IMR-90 (cell line): ENCODE results near the gene NRM.
"Not testable (repeated sequence)": the region's sequence is repeated elsewhere in the genome, so short reads cannot be mapped to it uniquely, and the experiment has no call there.

Experiments
- BHLHE40 ChIP-seq: fragments of 150-350 bp; IDR thresholded peaks from 2 replicates; pipeline ENCODE4 v1.6.1; 2016; ENCODE audit warnings: mild to moderate bottlenecking, low read depth, low read length
- CEBPB ChIP-seq: IDR thresholded peaks from 2 replicates; pipeline ENCODE4 v1.6.1; 2012; ENCODE audit warnings: low read depth, low read length, improper control_type of control experiment
- CHD1 ChIP-seq: IDR thresholded peaks from 2 replicates; pipeline ENCODE4 v1.6.1; 2012; ENCODE audit warnings: low read depth, low read length, improper control_type of control experiment
- FOS ChIP-seq: fragments of 150-350 bp; IDR thresholded peaks from 2 replicates; pipeline ENCODE4 v1.6.1; 2016; ENCODE audit warnings: low read depth, low read length
- MAFK ChIP-seq: IDR thresholded peaks from 2 replicates; pipeline ENCODE4 v1.6.1; 2012; ENCODE audit warnings: low read depth, low read length, improper control_type of control experiment
- MXI1 ChIP-seq: IDR thresholded peaks from 2 replicates; pipeline ENCODE4 v1.6.1; 2012; ENCODE audit warnings: low read depth, mild to moderate bottlenecking, low read length, moderate library complexity, borderline replicate concordance
- NFE2L2 ChIP-seq: fragments of 150-350 bp; IDR thresholded peaks from 2 replicates; pipeline ENCODE4 v1.6.1; 2016; ENCODE audit warnings: low read depth, mild to moderate bottlenecking, low read length
- POLR2A ChIP-seq: IDR thresholded peaks from 2 replicates; pipeline ENCODE4 v1.6.1; 2012; ENCODE audit warnings: mild to moderate bottlenecking, low read depth, low read length
- RFX5 ChIP-seq: IDR thresholded peaks from 2 replicates; pipeline ENCODE4 v1.8.0; 2012; ENCODE audit warnings: low read depth, mild to moderate bottlenecking, low read length, moderate library complexity
- SMC3 ChIP-seq: fragments of 150-350 bp; IDR thresholded peaks from 2 replicates; pipeline ENCODE4 v1.6.1; 2016; ENCODE audit warnings: low read depth, mild to moderate bottlenecking, antibody characterized with exemption, low read length, moderate library complexity
- USF2 ChIP-seq: fragments of 150-350 bp; IDR thresholded peaks from 2 replicates; pipeline ENCODE4 v1.6.1; 2017; ENCODE audit warnings: mild to moderate bottlenecking, antibody characterized with exemption, low read length, low read depth
- TF ChIP-seq, protein P1 (sequence below): conservative IDR thresholded peaks from 2 replicates; pipeline ENCODE4 v1.5.1; 2012; ENCODE audit warnings: mild to moderate bottlenecking, low read depth, low read length, improper control_type of control experiment
- TF ChIP-seq, protein P2 (sequence below): fragments of 150-350 bp; IDR thresholded peaks from 2 replicates; pipeline ENCODE4 v1.6.1; 2016; ENCODE audit warnings: low read depth, mild to moderate bottlenecking, low read length, moderate library complexity, borderline replicate concordance

DNA sequence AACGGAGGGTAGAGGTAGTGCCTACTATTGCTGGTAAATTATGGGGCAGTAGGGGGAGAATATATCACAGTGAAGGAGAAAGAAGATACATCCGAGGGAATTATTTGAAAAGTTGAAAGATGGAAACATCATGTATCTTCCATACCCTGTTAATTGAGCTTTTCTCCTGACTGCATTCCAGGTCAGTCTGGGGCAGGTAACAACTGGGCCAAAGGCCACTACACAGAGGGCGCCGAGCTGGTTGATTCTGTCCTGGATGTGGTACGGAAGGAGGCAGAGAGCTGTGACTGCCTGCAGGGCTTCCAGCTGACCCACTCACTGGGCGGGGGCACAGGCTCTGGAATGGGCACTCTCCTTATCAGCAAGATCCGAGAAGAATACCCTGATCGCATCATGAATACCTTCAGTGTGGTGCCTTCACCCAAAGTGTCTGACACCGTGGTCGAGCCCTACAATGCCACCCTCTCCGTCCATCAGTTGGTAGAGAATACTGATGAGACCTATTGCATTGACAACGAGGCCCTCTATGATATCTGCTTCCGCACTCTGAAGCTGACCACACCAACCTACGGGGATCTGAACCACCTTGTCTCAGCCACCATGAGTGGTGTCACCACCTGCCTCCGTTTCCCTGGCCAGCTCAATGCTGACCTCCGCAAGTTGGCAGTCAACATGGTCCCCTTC is 32.5 kb upstream of the NRM start:
- TF ChIP-seq MXI1, BHLHE40, POLR2A, SMC3, USF2, RFX5, MAFK, FOS, CEBPB, CHD1, NFE2L2: not testable (repeated sequence)
- TF ChIP-seq, protein P1, sequence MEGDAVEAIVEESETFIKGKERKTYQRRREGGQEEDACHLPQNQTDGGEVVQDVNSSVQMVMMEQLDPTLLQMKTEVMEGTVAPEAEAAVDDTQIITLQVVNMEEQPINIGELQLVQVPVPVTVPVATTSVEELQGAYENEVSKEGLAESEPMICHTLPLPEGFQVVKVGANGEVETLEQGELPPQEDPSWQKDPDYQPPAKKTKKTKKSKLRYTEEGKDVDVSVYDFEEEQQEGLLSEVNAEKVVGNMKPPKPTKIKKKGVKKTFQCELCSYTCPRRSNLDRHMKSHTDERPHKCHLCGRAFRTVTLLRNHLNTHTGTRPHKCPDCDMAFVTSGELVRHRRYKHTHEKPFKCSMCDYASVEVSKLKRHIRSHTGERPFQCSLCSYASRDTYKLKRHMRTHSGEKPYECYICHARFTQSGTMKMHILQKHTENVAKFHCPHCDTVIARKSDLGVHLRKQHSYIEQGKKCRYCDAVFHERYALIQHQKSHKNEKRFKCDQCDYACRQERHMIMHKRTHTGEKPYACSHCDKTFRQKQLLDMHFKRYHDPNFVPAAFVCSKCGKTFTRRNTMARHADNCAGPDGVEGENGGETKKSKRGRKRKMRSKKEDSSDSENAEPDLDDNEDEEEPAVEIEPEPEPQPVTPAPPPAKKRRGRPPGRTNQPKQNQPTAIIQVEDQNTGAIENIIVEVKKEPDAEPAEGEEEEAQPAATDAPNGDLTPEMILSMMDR = not testable (repeated sequence)
- TF ChIP-seq, protein P2, sequence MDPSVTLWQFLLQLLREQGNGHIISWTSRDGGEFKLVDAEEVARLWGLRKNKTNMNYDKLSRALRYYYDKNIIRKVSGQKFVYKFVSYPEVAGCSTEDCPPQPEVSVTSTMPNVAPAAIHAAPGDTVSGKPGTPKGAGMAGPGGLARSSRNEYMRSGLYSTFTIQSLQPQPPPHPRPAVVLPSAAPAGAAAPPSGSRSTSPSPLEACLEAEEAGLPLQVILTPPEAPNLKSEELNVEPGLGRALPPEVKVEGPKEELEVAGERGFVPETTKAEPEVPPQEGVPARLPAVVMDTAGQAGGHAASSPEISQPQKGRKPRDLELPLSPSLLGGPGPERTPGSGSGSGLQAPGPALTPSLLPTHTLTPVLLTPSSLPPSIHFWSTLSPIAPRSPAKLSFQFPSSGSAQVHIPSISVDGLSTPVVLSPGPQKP = not testable (repeated sequence)
